SU-DHL-6 (cell line): ENCODE measurements around the gene PGC.

Experiments used
- H2AFZ ChIP-seq: fragments of 200-600 bp; sonication (generic); 2 replicates; pipeline ENCODE4 v1.6.1; 2014; ENCODE audit warnings: low read depth, mild to moderate bottlenecking, moderate library complexity, mixed read lengths, antibody characterized with exemption, low read length; ENCODE audit not compliant: severe bottlenecking
- H3F3A ChIP-seq: fragments of 200-600 bp; shearing (Covaris generic); 2 replicates; pipeline ENCODE4 v1.6.0; 2016; ENCODE audit warnings: antibody characterized with exemption, mild to moderate bottlenecking; ENCODE audit not compliant: insufficient read depth
- H3K27ac ChIP-seq: fragments of 200-600 bp; sonication (generic); 2 replicates; pipeline ENCODE4 v1.5.1; 2016; ENCODE audit warnings: low read depth, mild to moderate bottlenecking, low read length, moderate library complexity, mixed read lengths
- H3K27me3 ChIP-seq: fragments of 200-600 bp; sonication (generic), shearing (Covaris generic); 2 replicates; pipeline ENCODE4 v1.6.0; 2014; ENCODE audit warnings: mild to moderate bottlenecking, low read length
- H3K36me3 ChIP-seq: fragments of 200-600 bp; sonication (generic); 2 replicates; pipeline ENCODE4 v1.6.1; 2014; ENCODE audit warnings: mild to moderate bottlenecking, low read length, mixed read lengths
- H3K4me2 ChIP-seq: fragments of 300-600, 200-600 bp; shearing (Covaris generic), sonication (generic); 2 replicates; pipeline ENCODE4 v1.6.0; 2014; ENCODE audit warnings: low read length, low read depth, mild to moderate bottlenecking; ENCODE audit not compliant: poor library complexity, severe bottlenecking
- H3K4me3 ChIP-seq: fragments of 200-600 bp; sonication (generic); 2 replicates; pipeline ENCODE4 v1.5.1; 2014; ENCODE audit warnings: antibody characterized with exemption, low read length, mild to moderate bottlenecking, mixed read lengths; ENCODE audit not compliant: insufficient read depth, poor library complexity, severe bottlenecking
- H3K79me2 ChIP-seq: fragments of 200-600 bp; sonication (generic); 2 replicates; pipeline ENCODE4 v1.6.1; 2014; ENCODE audit warnings: mild to moderate bottlenecking, low read length, moderate library complexity; ENCODE audit not compliant: insufficient read depth
- H3K9ac ChIP-seq: fragments of 200-600 bp; sonication (generic); 2 replicates; pipeline ENCODE4 v1.7.0; 2014; ENCODE audit warnings: mild to moderate bottlenecking, low read length
- H3K9me2 ChIP-seq: fragments of 200-600 bp; sonication (generic); replicated peaks from 2 replicates; pipeline ENCODE4 v1.6.1; 2014; ENCODE audit warnings: low read length; ENCODE audit not compliant: insufficient read depth
- H3K9me3 ChIP-seq: fragments of 200-600 bp; sonication (generic); 2 replicates; pipeline ENCODE4 v1.6.1; 2014; ENCODE audit warnings: low read length, mixed read lengths; ENCODE audit not compliant: insufficient read depth
- H4K20me1 ChIP-seq: fragments of 200-600 bp; sonication (generic); 2 replicates; pipeline ENCODE4 v1.6.1; 2014; ENCODE audit warnings: low read depth, mild to moderate bottlenecking, antibody characterized with exemption, low read length, moderate library complexity, mixed read lengths
- CTCF ChIP-seq: fragments of 200-600 bp; sonication (generic); IDR thresholded peaks from one replicate; pipeline ENCODE4 v1.5.1; 2017; ENCODE audit warnings: antibody characterized with exemption, mild to moderate bottlenecking, low read length, moderate library complexity; ENCODE audit not compliant: insufficient read depth, poor library complexity, severe bottlenecking
- EZH2phosphoT487 ChIP-seq: fragments of 200-600 bp; sonication (generic), shearing (Covaris generic); conservative IDR thresholded peaks from 2 replicates; pipeline ENCODE4 v1.6.1; 2018; ENCODE audit warnings: mild to moderate bottlenecking, antibody characterized with exemption, low read length, moderate library complexity, mixed read lengths

The PGC gene

GRCh38 chr6:41700463-41701347 is 46.5 kb downstream of the PGC start:
- Histone ChIP-seq H3K9ac (no peak overlapping the region), H3K4me2 (no peak overlapping the region)
- TF ChIP-seq CTCF (no peak), EZH2phosphoT487 (no peak)

GRCh38 chr6:41699063-41699462 is 48.1 kb downstream of the PGC start:
- TF ChIP-seq CTCF (no peak), EZH2phosphoT487 (no peak)
- Histone ChIP-seq H3F3A (peaks cover 5% of the 10 kb centered on the region; the same call in 1 of the 2 replicates), H3K36me3 (0 out of 2 replicates have a peak, but pooled peaks cover 2% of the 10 kb centered on the region), H3K79me2 (peaks cover 88% of the 10 kb centered on the region), H3K9me3 (no peaks in the 10 kb centered on the region), H3K27ac (no peak overlapping the region), H3K27me3 (no peaks in the 10 kb centered on the region), H3K9me2 (no peaks in the 10 kb centered on the region), H3K4me2 (no peak overlapping the region), H2AFZ (no peak overlapping the region), H3K9ac (no peak overlapping the region), H4K20me1 (0 out of 2 replicates have a peak, but pooled peaks cover 4% of the 10 kb centered on the region), H3K4me3 (no peak overlapping the region)

More at GRCh38 chr6:41700463-41701347, 46.5 kb downstream of the PGC start:
- 0 out of 2 replicates have a peak, but pooled peaks cover 4% of the 10 kb centered on the region for H4K20me1 ChIP-seq
- no peak overlapping the region for H2AFZ ChIP-seq
- H3K79me2 ChIP-seq: peaks cover 88% of the 10 kb centered on the region
- no peaks in the 10 kb centered on the region for H3K9me3 ChIP-seq
- no peaks in the 10 kb centered on the region for H3K27me3 ChIP-seq
- no peak overlapping the region for H3K4me3 ChIP-seq
- H3K36me3 ChIP-seq: 0 out of 2 replicates have a peak, but pooled peaks cover 2% of the 10 kb centered on the region
- H3K9me2 ChIP-seq: no peaks in the 10 kb centered on the region
- H3F3A ChIP-seq: peaks cover 22% of the 10 kb centered on the region
- H3K27ac ChIP-seq: no peak overlapping the region

GRCh38 chr6:41697861-41698781 is 49.1 kb downstream of the PGC start:
- Histone ChIP-seq H3K9me2 (no peaks in the 10 kb centered on the region), H2AFZ (no peak overlapping the region), H3K9ac (no peak overlapping the region), H3K36me3 (0 out of 2 replicates have a peak, but pooled peaks cover 2% of the 10 kb centered on the region), H4K20me1 (0 out of 2 replicates have a peak, but pooled peaks cover 4% of the 10 kb centered on the region), H3K4me2 (no peak overlapping the region), H3K9me3 (no peaks in the 10 kb centered on the region), H3K27ac (no peak overlapping the region), H3K4me3 (no peak overlapping the region), H3K27me3 (no peaks in the 10 kb centered on the region), H3F3A (peaks cover 5% of the 10 kb centered on the region; the same call in 1 of the 2 replicates), H3K79me2 (peaks cover 83% of the 10 kb centered on the region)
- TF ChIP-seq CTCF: no peak
- no peak for TF ChIP-seq EZH2phosphoT487
